PC-9 (cell line): ENCODE measurements around the gene RHOD. TPM values are rescaled to one million over a fixed set of nuclear protein-coding genes. Genes with fewer than 3 reads are reported as not detected.

ENCODE experiments used
- BruUV-seq: library from RNA; stranded (reverse); fragments of 400-500 nt; replicated peaks from 2 replicates; lab custom pipeline; 2021; lab: Mats Ljungman, UMichigan
- CTCF ChIA-PET: fragments of 300-600 bp; sonication (Branson Sonifier 250); formaldehyde crosslinking; loops from one replicate; lab custom pipeline; 2022; ENCODE audit warnings: antibody characterized with exemption; lab: Charles Lee
- POLR2A ChIA-PET: fragments of 300-600 bp; sonication (Branson Sonifier 250); formaldehyde crosslinking; loops from one replicate; lab custom pipeline; 2022; ENCODE audit warnings: antibody characterized with exemption; ENCODE audit not compliant: unreplicated experiment; lab: Charles Lee
- DNase-seq, 2 experiments: peaks; one replicate each; pipeline versions ENCODE4 v3.0.0 to v3.0.0-alpha.2; 2015 to 2022; ENCODE audit warnings: mixed read lengths in 1 of 2
- H2AFZ ChIP-seq: fragments of 200-600 bp; sonication (generic); 2 replicates; pipeline ENCODE4 v1.8.1; 2017; ENCODE audit warnings: antibody characterized with exemption
- H3F3A ChIP-seq: fragments of 200-600 bp; sonication (generic); 2 replicates; pipeline ENCODE4 v1.8.1; 2017; ENCODE audit warnings: antibody characterized with exemption, mild to moderate bottlenecking, low read depth; ENCODE audit not compliant: insufficient read depth
- H3K27ac ChIP-seq: fragments of 200-600 bp; sonication (generic); 2 replicates; pipeline ENCODE4 v1.6.1; 2016; ENCODE audit warnings: mixed run types
- H3K27me3 ChIP-seq: fragments of 200-600 bp; sonication (generic); 2 replicates; pipeline ENCODE4 v1.6.1; 2016; ENCODE audit warnings: low read depth, mixed run types; ENCODE audit not compliant: insufficient read depth
- H3K36me3 ChIP-seq: fragments of 200-600 bp; sonication (generic); 2 replicates; pipeline ENCODE4 v1.6.1; 2016; ENCODE audit warnings: low read depth, mixed run types
- H3K4me1 ChIP-seq: fragments of 200-600 bp; sonication (generic); replicated peaks from 2 replicates; pipeline ENCODE4 v1.6.1; 2016; ENCODE audit warnings: mixed run types; ENCODE audit not compliant: insufficient read depth
- H3K4me2 ChIP-seq: fragments of 200-600 bp; sonication (generic); 2 replicates; pipeline ENCODE4 v1.6.1; 2017; ENCODE audit warnings: mixed run types
- H3K4me3 ChIP-seq: fragments of 200-600 bp; sonication (generic); 2 replicates; pipeline ENCODE4 v1.6.1; 2016; ENCODE audit warnings: mixed run types
- H3K79me2 ChIP-seq: fragments of 200-600 bp; sonication (generic); 2 replicates; pipeline ENCODE4 v1.6.1; 2017; ENCODE audit warnings: low read depth, mixed run types
- H3K9me2 ChIP-seq: fragments of 200-600 bp; sonication (generic); 2 replicates; pipeline ENCODE4 v1.8.1; 2017; ENCODE audit warnings: mild to moderate bottlenecking; ENCODE audit not compliant: insufficient read depth
- H3K9me3 ChIP-seq: fragments of 200-600 bp; sonication (generic); 2 replicates; pipeline ENCODE4 v1.8.1; 2016; ENCODE audit warnings: low read depth; ENCODE audit not compliant: insufficient read depth
- H4K20me1 ChIP-seq: fragments of 200-600 bp; sonication (generic); 2 replicates; pipeline ENCODE4 v1.8.1; 2017; ENCODE audit not compliant: insufficient read depth
- CTCF ChIP-seq: fragments of 200-600 bp; sonication (generic); conservative IDR thresholded peaks from 2 replicates; pipeline ENCODE4 v1.6.1; 2017; ENCODE audit warnings: mixed run types, antibody characterized with exemption, mild to moderate bottlenecking, moderate library complexity
- EZH2 ChIP-seq: fragments of 200-600 bp; sonication (generic); IDR thresholded peaks from 2 replicates; pipeline ENCODE4 v1.8.0; 2017; ENCODE audit warnings: antibody characterized with exemption, low read depth
- intact Hi-C: fragments of 100-400 bp; cut with micrococcal nuclease; formaldehyde crosslinking; loops from one replicate; pipeline ENCODE4 v1.10.0; 2022; ENCODE audit not compliant: unreplicated experiment
- total RNA-seq: library from RNA; stranded (reverse); gene quantifications from 2 replicates; pipeline ENCODE4 v1.2.3, GENCODE V29; 2021

RHOD gene
- total RNA-seq, 1 experiment from 2014 or later, result 127 TPM

- CTCF ChIA-PET, result no interaction called here
- H4K20me1 ChIP-seq, result no peaks in the 10 kb centered on the region
- no peaks in the 10 kb centered on the region for H3K9me3 ChIP-seq
- H2AFZ ChIP-seq, result no peak overlapping the region
- H3K4me3 ChIP-seq, result no peak overlapping the region
- TF ChIP-seq CTCF (no peak), EZH2 (no peak)
- no peaks in the 10 kb centered on the region for H3K9me2 ChIP-seq
- intact Hi-C loops, result no loop called here
- H3K27ac ChIP-seq, result no peak overlapping the region
- no peak overlapping the region for H3K4me2 ChIP-seq
- DNase-seq, result no peak
- BruUV-seq, result no TSS peak
- POLR2A ChIA-PET, result no interaction called here
- H3K4me1 ChIP-seq, result no peaks in the 10 kb centered on the region
- peaks cover 17% of the 10 kb centered on the region; the same call in 1 of the 2 replicates for H3F3A ChIP-seq
- H3K27me3 ChIP-seq, result no peaks in the 10 kb centered on the region
- peaks cover 3% of the 10 kb centered on the region; the same call in 1 of the 2 replicates for H3K79me2 ChIP-seq
- no peaks in the 10 kb centered on the region for H3K36me3 ChIP-seq
These were observed 57.7 kb downstream of the RHOD start for GRCh38 chr11:67114275-67114896.

- no peaks in the 10 kb centered on the region for H3K9me3 ChIP-seq
- no peak overlapping the region for H3K27ac ChIP-seq
- intact Hi-C loops, result loop anchor here (5.0 kb wide), 1 partner anchor 34 kb away; no protein-coding TSS in a partner anchor
These were observed 60.1 kb downstream of the RHOD start for GRCh38 chr11:67116758-67117105.

GRCh38 chr11:67117176-67117575 is 60.5 kb downstream of the RHOD start:
- H3K9me2 ChIP-seq, result no peaks in the 10 kb centered on the region
- BruUV-seq, result no TSS peak
- peaks cover 14% of the 10 kb centered on the region; the same call in 1 of the 2 replicates for H4K20me1 ChIP-seq
- POLR2A ChIA-PET, result interaction anchor here (0.6 kb wide), 1 partner anchor 30 kb away, joined by 27 read pairs; no protein-coding TSS in a partner anchor
- no peak for DNase-seq
- TF ChIP-seq EZH2 (no peak), CTCF (no peak)
- peaks cover 11% of the 10 kb centered on the region for H3K4me1 ChIP-seq
- peak overlapping the region; percentile 4; the same call in 1 of the 2 replicates for H3K4me2 ChIP-seq
- no peak overlapping the region for H3K27ac ChIP-seq
- H3K9me3 ChIP-seq, result no peaks in the 10 kb centered on the region
- intact Hi-C loops, result loop anchor here (5.0 kb wide), 1 partner anchor 35 kb away; no protein-coding TSS in a partner anchor
- H3K36me3 ChIP-seq, result no peaks in the 10 kb centered on the region
- H3F3A ChIP-seq, result peaks cover 32% of the 10 kb centered on the region; the same call in 1 of the 2 replicates
- H3K79me2 ChIP-seq, result peaks cover 29% of the 10 kb centered on the region
- CTCF ChIA-PET, result interaction anchor here (0.5 to 1.0 kb wide), 3 partner anchors 144 to 445 kb away, joined by 4 to 10 read pairs (median 5); no protein-coding TSS in a partner anchor
- H3K4me3 ChIP-seq, result no peak overlapping the region
- no peak overlapping the region for H2AFZ ChIP-seq
- no peaks in the 10 kb centered on the region for H3K27me3 ChIP-seq

More at GRCh38 chr11:67116758-67117105, 60.1 kb downstream of the RHOD start:
- Histone ChIP-seq H2AFZ (no peak overlapping the region), H3K4me3 (no peak overlapping the region), H3K4me2 (no peak overlapping the region), H4K20me1 (peaks cover 10% of the 10 kb centered on the region; the same call in 1 of the 2 replicates), H3K27me3 (no peaks in the 10 kb centered on the region), H3K9me2 (no peaks in the 10 kb centered on the region), H3K79me2 (peaks cover 24% of the 10 kb centered on the region), H3K4me1 (peaks cover 6% of the 10 kb centered on the region), H3K36me3 (no peaks in the 10 kb centered on the region), H3F3A (peaks cover 27% of the 10 kb centered on the region; the same call in 1 of the 2 replicates)
- POLR2A ChIA-PET, result no interaction called here
- TSS peak; percentile 40 for BruUV-seq
- CTCF ChIA-PET, result interaction anchor here (0.5 kb wide), 1 partner anchor 145 kb away, joined by 5 read pairs; no protein-coding TSS in a partner anchor
- TF ChIP-seq EZH2 (no peak), CTCF (no peak)
- no peak for DNase-seq
